Endothelial cell of umbilical vein (primary cell): ENCODE data around the gene PEX10. TPM values are rescaled to one million over a fixed set of nuclear protein-coding genes. Genes with fewer than 3 reads are reported as not detected.

Source experiments
- BruUV-seq: library from RNA; stranded (reverse); fragments of 400-500 nt; replicated peaks from 2 replicates; lab custom pipeline; 2021; lab: Mats Ljungman, UMichigan
- CTCF ChIA-PET: fragments of 300-600, 350-600 bp; sonication (Branson Sonifier 250); formaldehyde crosslinking; loops from one replicate; lab custom pipeline; 2021; ENCODE audit warnings: antibody characterized with exemption, inconsistent platforms; lab: Charles Lee
- POLR2A ChIA-PET: fragments of 300-600, 350-600 bp; sonication (Branson Sonifier 250); formaldehyde crosslinking; loops from one replicate; lab custom pipeline; 2021; ENCODE audit warnings: antibody characterized with exemption, inconsistent platforms; lab: Charles Lee
- DNase-seq: peaks from one replicate; pipeline ENCODE4 v3.0.0-alpha.2; 2011; ENCODE audit warnings: low read depth, low spot score
- FAIRE-seq: peaks from 2 replicates; lab custom pipeline; 2011; peaks lifted over from hg19 to GRCh38; lab: Jason Lieb, UNC
- H2AFZ ChIP-seq: 2 replicates; pipeline ENCODE4 v1.6.0; 2012; ENCODE audit warnings: low read depth, low read length, control low read depth, inconsistent platforms
- H3K27ac ChIP-seq: 2 replicates; pipeline ENCODE4 v1.5.1; 2011; ENCODE audit warnings: low read depth, mild to moderate bottlenecking, control low read depth, low read length, moderate library complexity; ENCODE audit not compliant: insufficient read depth
- H3K27me3 ChIP-seq, 2 experiments: 2 replicates each; pipeline versions ENCODE4 v1.6.0 to v1.6.1; 2011; ENCODE audit warnings: low read length in 2 of 2, mixed read lengths in 1 of 2; ENCODE audit not compliant: control insufficient read depth in 2 of 2, insufficient read depth in 2 of 2
- H3K36me3 ChIP-seq, 2 experiments: 2 replicates in 1 of 2; 3 replicates in 1 of 2; pipeline ENCODE4 v1.5.1; 2011; ENCODE audit warnings: low read length in 2 of 2, mild to moderate bottlenecking in 1 of 2, moderate library complexity in 1 of 2; ENCODE audit not compliant: control insufficient read depth in 2 of 2, insufficient read depth in 2 of 2; ENCODE audit errors: extremely low read depth in 1 of 2
- H3K4me1 ChIP-seq: 3 replicates; pipeline ENCODE4 v1.5.1; 2011; ENCODE audit warnings: mild to moderate bottlenecking, low read length; ENCODE audit not compliant: control insufficient read depth, insufficient read depth; ENCODE audit errors: extremely low read depth
- H3K4me2 ChIP-seq: 2 replicates; pipeline ENCODE4 v1.6.1; 2011; ENCODE audit warnings: low read length, control low read depth, mixed read lengths; ENCODE audit not compliant: insufficient read depth
- H3K4me3 ChIP-seq, 3 experiments: fragments of 200-600 bp in 1 of 3; sonication (generic), shearing (Covaris generic) in 1 of 3; replicated peaks in 1 of 3; 2 replicates each; pipeline ENCODE4 v1.5.1; 2011 to 2016; ENCODE audit warnings: control low read depth in 3 of 3, low read length in 3 of 3, mild to moderate bottlenecking in 2 of 3, inconsistent platforms in 1 of 3, low read depth in 1 of 3, moderate library complexity in 1 of 3; ENCODE audit not compliant: insufficient read depth in 1 of 3
- H3K79me2 ChIP-seq: 2 replicates; pipeline ENCODE4 v1.6.0; 2012; ENCODE audit warnings: low read length, inconsistent platforms; ENCODE audit not compliant: control insufficient read depth, insufficient read depth
- H3K9ac ChIP-seq: replicated peaks from 2 replicates; pipeline ENCODE3; 2011; ENCODE audit warnings: low read length, control low read depth; ENCODE audit not compliant: insufficient read depth; ENCODE audit errors: extremely low read depth
- H3K9me1 ChIP-seq: replicated peaks from 3 replicates; pipeline ENCODE4 v1.6.0; 2011; ENCODE audit warnings: mild to moderate bottlenecking, low read length; ENCODE audit not compliant: control insufficient read depth, insufficient read depth; ENCODE audit errors: extremely low read depth
- H3K9me3 ChIP-seq: replicated peaks from 2 replicates; pipeline ENCODE4 v1.5.1; 2012; ENCODE audit warnings: low read length, inconsistent platforms; ENCODE audit not compliant: control insufficient read depth, insufficient read depth
- H4K20me1 ChIP-seq: replicated peaks from 2 replicates; pipeline ENCODE3; 2011; ENCODE audit warnings: mild to moderate bottlenecking, low read length; ENCODE audit not compliant: control insufficient read depth, insufficient read depth; ENCODE audit errors: extremely low read depth
- EZH2 ChIP-seq: IDR thresholded peaks from 2 replicates; pipeline ENCODE4 v1.6.1; 2012; ENCODE audit warnings: borderline replicate concordance, low read depth, mild to moderate bottlenecking, moderate library complexity, low read length, inconsistent platforms; ENCODE audit not compliant: severe bottlenecking
- FOS ChIP-seq: IDR thresholded peaks from 2 replicates; pipeline ENCODE4 v1.6.1; 2011; ENCODE audit warnings: mild to moderate bottlenecking, low read length, moderate library complexity, borderline replicate concordance; ENCODE audit not compliant: insufficient read depth
- GATA2 ChIP-seq: IDR thresholded peaks from 2 replicates; pipeline ENCODE4 v1.7.0; 2011; ENCODE audit warnings: low read depth, mild to moderate bottlenecking, moderate library complexity, mixed read lengths, low read length; ENCODE audit not compliant: insufficient read length, insufficient read depth
- JUN ChIP-seq: IDR thresholded peaks from 2 replicates; pipeline ENCODE4 v1.6.1; 2011; ENCODE audit warnings: borderline replicate concordance, low read depth; ENCODE audit not compliant: insufficient read length, insufficient read depth
- MYC ChIP-seq: IDR thresholded peaks from one replicate; pipeline ENCODE4 v1.6.1; 2011; ENCODE audit warnings: mild to moderate bottlenecking, low read depth, low read length
- POLR2A ChIP-seq: IDR thresholded peaks from 2 replicates; pipeline ENCODE4 v1.6.1; 2012; ENCODE audit warnings: low read depth, mild to moderate bottlenecking, control low read depth, low read length
- POLR2AphosphoS5 ChIP-seq: IDR thresholded peaks from 2 replicates; pipeline ENCODE4 v1.6.1; 2012; ENCODE audit warnings: low read depth, mild to moderate bottlenecking, control low read depth, low read length, moderate library complexity; ENCODE audit not compliant: insufficient read depth
- dilution Hi-C: fragments of 300-500 bp; cut with MboI; formaldehyde crosslinking; loops from one replicate; pipeline ENCODE4 v1.15.0; 2019; ENCODE audit warnings: low sequenced_read_pairs; ENCODE audit not compliant: extremely low pct_ligation_motif_present
- intact Hi-C: fragments of 100-400 bp; cut with micrococcal nuclease; formaldehyde crosslinking; loops from one replicate; pipeline ENCODE4 v1.10.0; 2022
- polyA plus RNA-seq, 4 experiments: library from polyadenylated mRNA; depleted of rRNA in 3 of 4; stranded (reverse) in 3 of 4; unstranded in 1 of 4; fragments of >200 nt; gene quantifications; 2 replicates each; pipeline versions ENCODE4 v1.2.1 to v1.2.3, GENCODE V29; 2011 to 2012; ENCODE audit warnings: missing spikeins in 1 of 4
- total RNA-seq: library from RNA; stranded (reverse); gene quantifications from 2 replicates; pipeline ENCODE4 v1.2.3, GENCODE V29; 2021
- TF ChIP-seq, protein P1 (sequence below): IDR thresholded peaks from 2 replicates; pipeline ENCODE4 v1.6.1; 2011; ENCODE audit not compliant: insufficient read depth, insufficient read length
- TF ChIP-seq, protein P2 (sequence below), 2 donors: IDR thresholded peaks; 1 replicate in 1 of 2; 2 replicates in 1 of 2; pipeline ENCODE4 v1.5.1; 2011; ENCODE audit warnings: low read length in 2 of 2, mild to moderate bottlenecking in 2 of 2, moderate library complexity in 2 of 2, control low read depth in 1 of 2, inconsistent platforms in 1 of 2, low read depth in 1 of 2; ENCODE audit not compliant: insufficient read depth in 1 of 2; ENCODE audit errors: extremely low read depth in 1 of 2

The PEX10 gene
- total and polyA plus RNA-seq, 2 donors (not counting 3 experiments of a cell fraction or from before 2014, with no cell fraction given): 25.1 to 26.7 TPM

DNA sequence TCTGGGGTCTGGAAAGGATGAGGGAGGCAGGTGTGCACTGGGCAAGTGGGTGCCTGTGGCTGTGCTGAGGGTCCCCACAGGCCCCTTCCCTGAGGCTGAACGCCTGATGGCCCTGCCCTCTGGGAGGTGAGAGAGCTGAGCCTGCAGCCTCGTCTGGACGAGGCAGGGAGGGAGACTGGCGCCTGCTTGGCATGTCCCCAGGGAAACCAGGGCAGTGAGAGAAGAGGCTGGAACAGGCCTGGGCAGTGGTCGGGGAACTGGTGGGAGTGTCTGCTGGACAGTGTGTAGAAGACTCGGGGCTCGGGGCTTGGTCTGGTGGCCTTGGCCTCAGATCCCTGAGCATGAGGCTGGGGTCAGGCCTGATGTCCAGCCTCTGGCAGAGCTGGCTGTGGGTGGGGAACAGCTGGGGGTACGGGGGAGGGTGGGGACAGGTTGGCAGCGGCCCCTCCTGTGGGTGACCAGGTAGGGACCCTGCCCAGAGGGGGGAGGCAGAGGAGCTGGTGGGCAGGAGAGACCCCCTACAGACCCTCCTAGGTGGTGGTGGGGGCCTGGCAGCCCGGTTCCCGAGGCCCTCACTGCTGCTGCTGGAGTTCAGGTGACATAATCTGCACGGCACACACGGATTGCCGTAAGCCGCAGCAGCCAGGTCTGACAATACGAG, 32.9 kb upstream of the PEX10 start:
- no peak overlapping the region for H3K9ac ChIP-seq
- TF ChIP-seq EZH2: no peak
- TF ChIP-seq MYC: no peak
- TF ChIP-seq, protein P1, sequence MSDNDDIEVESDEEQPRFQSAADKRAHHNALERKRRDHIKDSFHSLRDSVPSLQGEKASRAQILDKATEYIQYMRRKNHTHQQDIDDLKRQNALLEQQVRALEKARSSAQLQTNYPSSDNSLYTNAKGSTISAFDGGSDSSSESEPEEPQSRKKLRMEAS: no peak
- no peak for TF ChIP-seq JUN
- TF ChIP-seq POLR2A: no peak
- TF ChIP-seq, protein P2, sequence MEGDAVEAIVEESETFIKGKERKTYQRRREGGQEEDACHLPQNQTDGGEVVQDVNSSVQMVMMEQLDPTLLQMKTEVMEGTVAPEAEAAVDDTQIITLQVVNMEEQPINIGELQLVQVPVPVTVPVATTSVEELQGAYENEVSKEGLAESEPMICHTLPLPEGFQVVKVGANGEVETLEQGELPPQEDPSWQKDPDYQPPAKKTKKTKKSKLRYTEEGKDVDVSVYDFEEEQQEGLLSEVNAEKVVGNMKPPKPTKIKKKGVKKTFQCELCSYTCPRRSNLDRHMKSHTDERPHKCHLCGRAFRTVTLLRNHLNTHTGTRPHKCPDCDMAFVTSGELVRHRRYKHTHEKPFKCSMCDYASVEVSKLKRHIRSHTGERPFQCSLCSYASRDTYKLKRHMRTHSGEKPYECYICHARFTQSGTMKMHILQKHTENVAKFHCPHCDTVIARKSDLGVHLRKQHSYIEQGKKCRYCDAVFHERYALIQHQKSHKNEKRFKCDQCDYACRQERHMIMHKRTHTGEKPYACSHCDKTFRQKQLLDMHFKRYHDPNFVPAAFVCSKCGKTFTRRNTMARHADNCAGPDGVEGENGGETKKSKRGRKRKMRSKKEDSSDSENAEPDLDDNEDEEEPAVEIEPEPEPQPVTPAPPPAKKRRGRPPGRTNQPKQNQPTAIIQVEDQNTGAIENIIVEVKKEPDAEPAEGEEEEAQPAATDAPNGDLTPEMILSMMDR (IDR thresholded peaks at IDR 0.05; ENCODE audit: extremely low read depth in 1 of 2, insufficient read depth in 1 of 2, low read depth in 1 of 2, low read length in 2 of 2): no peak
- no peak for TF ChIP-seq FOS
- no peak for TF ChIP-seq POLR2AphosphoS5
- TF ChIP-seq GATA2: no peak
- dilution Hi-C loops: no loop called here
- no peaks in the 10 kb centered on the region for H3K9me1 ChIP-seq
- FAIRE-seq: no peak
- peaks cover 10% of the 10 kb centered on the region for H3K4me1 ChIP-seq
- ChIA-PET POLR2A (no interaction called here), CTCF (interaction anchor here (0.8 kb wide), 1 partner anchor 102 kb away, joined by 4 read pairs; no protein-coding TSS in a partner anchor)
- H4K20me1 ChIP-seq: no peaks in the 10 kb centered on the region
- H3K27me3 ChIP-seq: peaks cover 6 to 13% of the 10 kb centered on the region in 2 experiments
- no peaks in the 10 kb centered on the region for H3K79me2 ChIP-seq
- no TSS peak for BruUV-seq
- no peaks in the 10 kb centered on the region for H3K9me3 ChIP-seq
- H3K4me2 ChIP-seq: no peak overlapping the region
- no peak overlapping the region for H3K4me3 ChIP-seq
- no peak overlapping the region for H3K27ac ChIP-seq
- intact Hi-C loops: no loop called here
- H2AFZ ChIP-seq: no peak overlapping the region
- no peak for DNase-seq
- no peaks in the 10 kb centered on the region for H3K36me3 ChIP-seq
